Sigmoid colon (tissue), 7 donors: Measurements from ENCODE around the gene TTLL11. TPM values are rescaled to one million over a fixed set of nuclear protein-coding genes. Genes with fewer than 3 reads are reported as not detected.

Experiments
- DNase-seq: peaks from one replicate; pipeline ENCODE4 v3.0.0-alpha.2; 2019
- H3K27ac ChIP-seq, 4 donors: fragments of 200-600 bp; sonication (generic); one replicate each; pipeline ENCODE4 v1.5.1; 2016 to 2019; ENCODE audit warnings: mild to moderate bottlenecking in 1 of 4
- H3K27me3 ChIP-seq, 3 donors: fragments of 200-600 bp; sonication (generic); one replicate each; pipeline ENCODE4 v1.5.1; 2019; ENCODE audit warnings: mild to moderate bottlenecking in 1 of 3
- H3K36me3 ChIP-seq, 4 donors: fragments of 200-600 bp; sonication (generic); one replicate each; pipeline ENCODE4 v1.5.1; 2016 to 2019
- H3K4me1 ChIP-seq, 4 donors: fragments of 200-600 bp; sonication (generic); one replicate each; pipeline ENCODE4 v1.5.1; 2017 to 2019
- H3K4me3 ChIP-seq, 4 donors: fragments of 200-600 bp; sonication (generic); one replicate each; pipeline ENCODE4 v1.5.1; 2017 to 2019; ENCODE audit warnings: mild to moderate bottlenecking in 2 of 4, moderate library complexity in 1 of 4
- H3K9me3 ChIP-seq, 4 donors: fragments of 200-600 bp in 3 of 4; sonication (generic) in 3 of 4; one replicate each; pipeline versions ENCODE4 v1.5.1 to v1.6.1; 2013 to 2019
- CTCF ChIP-seq, 4 experiments: fragments of 450-650 bp in 3 of 4; fragments of 200-600 bp in 1 of 4; IDR thresholded peaks; one replicate each; pipeline ENCODE4 v1.5.1; 2016 to 2019; ENCODE audit warnings: antibody characterized with exemption in 4 of 4, mild to moderate bottlenecking in 3 of 4, moderate library complexity in 2 of 4
- EP300 ChIP-seq, 4 donors: sonication (generic); formaldehyde crosslinking; IDR thresholded peaks; one replicate each; pipeline ENCODE4 v1.6.1; 2017; ENCODE audit warnings: antibody characterized with exemption in 4 of 4
- POLR2A ChIP-seq, 2 donors: fragments of 450-650 bp; IDR thresholded peaks; one replicate each; pipeline ENCODE4 v1.6.1; 2016; ENCODE audit warnings: antibody characterized with exemption in 2 of 2, mild to moderate bottlenecking in 2 of 2, moderate library complexity in 2 of 2
- POLR2AphosphoS5 ChIP-seq, 4 donors: sonication (generic); formaldehyde crosslinking; IDR thresholded peaks; one replicate each; pipeline ENCODE4 v1.6.1; 2017; ENCODE audit warnings: antibody characterized with exemption in 4 of 4
- WGBS, 2 donors: extraction: QIAGEN DNeasy Blood & Tissue Kit; methylation state at CpG; one replicate each; pipeline ENCODE4 v1.1.7; 2013; 5-methylcytosine and 5-hydroxymethylcytosine counted together
- intact Hi-C: fragments of 100-400 bp; cut with DNase I; formaldehyde crosslinking; loops from one replicate; pipeline ENCODE4 v1.15.1; 2023
- polyA plus RNA-seq, 3 donors: library from polyadenylated mRNA; stranded (reverse); fragments of 200-250 nt; gene quantifications; one replicate each; pipeline ENCODE4 v1.2.3, GENCODE V29; 2013
- total RNA-seq, 4 donors: library from RNA; depleted of rRNA; stranded (reverse); fragments of >200 nt; gene quantifications; one replicate each; pipeline ENCODE4 v1.1.0, GENCODE V29; 2016
- donor health status: healthy with polysubstance abuse.
- donor health status: Bipolar disorder and iron deficiency.
- donor health status: healthy.

TTLL11 gene
- total and polyA plus RNA-seq, 7 donors: 4.2 to 40.7 (median 27.6) TPM

- TF ChIP-seq CTCF (IDR thresholded peaks at IDR 0.05) (peak; percentile 67 to 77 (median 75)), POLR2AphosphoS5 (IDR thresholded peaks at IDR 0.05) (no peak)
- 16 to 21% methylated on average over 8 of the region's 8 CpGs for WGBS, 2 donors
Observed at GRCh38 chr9:121992571-121993212, 100.4 kb downstream of the TTLL11 start.

GRCh38 chr9:121991307-121991661 is 101.8 kb downstream of the TTLL11 start:
- intact Hi-C loops: loop anchor here (5.0 kb wide), 1 partner anchor 349 kb away; no protein-coding TSS in a partner anchor
- no peaks in the 10 kb centered on the region for H3K27me3 ChIP-seq
- TF ChIP-seq POLR2A (IDR thresholded peaks at IDR 0.05) (no peak), CTCF (IDR thresholded peaks at IDR 0.05) (no peak), POLR2AphosphoS5 (IDR thresholded peaks at IDR 0.05) (no peak)
- no peak overlapping the region for H3K4me3 ChIP-seq
- H3K36me3 ChIP-seq: peaks cover 0 to 12% (median 7%) of the 10 kb centered on the region in 4 donors
- WGBS, 2 donors: 43 to 72% methylated on average over 4 of the region's 4 CpGs
- H3K27ac ChIP-seq: no peak overlapping the region
- no peak for DNase-seq
- H3K4me1 ChIP-seq: no peaks in the 10 kb centered on the region
- no peaks in the 10 kb centered on the region for H3K9me3 ChIP-seq

More at GRCh38 chr9:121992571-121993212, 100.4 kb downstream of the TTLL11 start:
- Histone ChIP-seq H3K27me3 (no peaks in the 10 kb centered on the region), H3K27ac (no peak overlapping the region), H3K9me3 (no peaks in the 10 kb centered on the region), H3K4me1 (peaks cover 0 to 9% (median 6%) of the 10 kb centered on the region in 4 donors), H3K4me3 (no peak overlapping the region), H3K36me3 (peaks cover 0 to 12% (median 7%) of the 10 kb centered on the region in 4 donors)
- intact Hi-C loops: loop anchor here (1.0 to 5.0 kb wide), 3 partner anchors 305 to 446 kb away; no protein-coding TSS in a partner anchor
- DNase-seq: peak; percentile 85

GRCh38 chr9:121990600-121991306 is 102.4 kb downstream of the TTLL11 start:
- WGBS, 2 donors: 81 to 86% methylated on average over 9 of the region's 9 CpGs
- intact Hi-C loops: loop anchor here (5.0 kb wide), 1 partner anchor 348 kb away; no protein-coding TSS in a partner anchor
- DNase-seq: no peak

GRCh38 chr9:121989010-121989409 is 104.1 kb downstream of the TTLL11 start:
- intact Hi-C loops: no loop called here
- TF ChIP-seq POLR2AphosphoS5 (IDR thresholded peaks at IDR 0.05) (no peak), EP300 (IDR thresholded peaks at IDR 0.05) (no peak), CTCF (IDR thresholded peaks at IDR 0.05) (no peak), POLR2A (IDR thresholded peaks at IDR 0.05) (no peak)
- H3K36me3 ChIP-seq: peaks cover 0 to 12% (median 7%) of the 10 kb centered on the region in 4 donors
- 86 to 89% methylated on average over 13 of the region's 13 CpGs for WGBS, 2 donors
- H3K9me3 ChIP-seq: no peaks in the 10 kb centered on the region
- H3K4me1 ChIP-seq: peaks cover 0 to 12% (median 6%) of the 10 kb centered on the region in 4 donors
- H3K27ac ChIP-seq: no peak overlapping the region
- DNase-seq: no peak
- H3K27me3 ChIP-seq: no peaks in the 10 kb centered on the region
- no peak overlapping the region for H3K4me3 ChIP-seq

More at GRCh38 chr9:121990600-121991306, 102.4 kb downstream of the TTLL11 start:
- Histone ChIP-seq H3K27me3 (no peaks in the 10 kb centered on the region), H3K36me3 (peaks cover 0 to 12% (median 7%) of the 10 kb centered on the region in 4 donors), H3K4me1 (no peaks in the 10 kb centered on the region), H3K4me3 (no peak overlapping the region), H3K27ac (no peak overlapping the region), H3K9me3 (no peaks in the 10 kb centered on the region)
- TF ChIP-seq EP300 (IDR thresholded peaks at IDR 0.05) (no peak), POLR2A (IDR thresholded peaks at IDR 0.05) (no peak), CTCF (IDR thresholded peaks at IDR 0.05) (no peak), POLR2AphosphoS5 (IDR thresholded peaks at IDR 0.05) (no peak)
